ENCODE results near the gene TOMM34.

Gene TOMM34

GRCh38 chr20:44959082-44959637 is 1.0 kb downstream of the TOMM34 start:
- no peak overlapping the region for H2BK12ac ChIP-seq (ENCODE audit: low read length)
- H3K4me3 ChIP-seq (ENCODE audit: low read length in 2 of 2) = peak overlapping the region; percentile 82 to 93
- H4K8ac ChIP-seq (ENCODE audit: low read depth, low read length) = no peak overlapping the region
- peak overlapping the region; percentile 75 for H3K4me2 ChIP-seq (ENCODE audit: insufficient read depth, low read length, poor library complexity, severe bottlenecking)
- peaks cover 3% of the 10 kb centered on the region for H3K79me1 ChIP-seq (ENCODE audit: low read depth, low read length)
- peaks cover 6 to 10% of the 10 kb centered on the region in 2 donors for H3K4me1 ChIP-seq (ENCODE audit: control insufficient read depth in 2 of 2, insufficient read depth in 1 of 2, low read depth in 1 of 2, low read length in 2 of 2)
- no peaks in the 10 kb centered on the region for H3K9me3 ChIP-seq (replicated peaks in 1 of 2; ENCODE audit: control insufficient read depth in 2 of 2, insufficient read depth in 1 of 2, low read depth in 1 of 2, low read length in 2 of 2)
- no peak overlapping the region for H3K27ac ChIP-seq (replicated peaks; ENCODE audit: low read length)
- no peaks in the 10 kb centered on the region for H3K27me3 ChIP-seq (ENCODE audit: control insufficient read depth in 3 of 3, insufficient read depth in 3 of 3, low read depth in 1 of 3, low read length in 3 of 3)
- H4K91ac ChIP-seq (ENCODE audit: low read depth, low read length, poor library complexity) = no peak overlapping the region
- H3K36me3 ChIP-seq (replicated peaks in 1 of 2; ENCODE audit: control insufficient read depth in 2 of 2, insufficient read depth in 2 of 2, low read length in 2 of 2) = peaks cover 20 to 41% of the 10 kb centered on the region in 2 donors
- DNase-seq (ENCODE audit: low spot score) = no peak
- H3K23ac ChIP-seq (ENCODE audit: low read depth, low read length, poor library complexity) = no peak overlapping the region
- no peak overlapping the region for H2BK5ac ChIP-seq (ENCODE audit: low read length)
- H3K9ac ChIP-seq (ENCODE audit: low read depth, low read length, poor library complexity) = no peak overlapping the region
- H2AFZ ChIP-seq (ENCODE audit: low read length) = peak overlapping the region; percentile 90
- no peak overlapping the region for H3K4ac ChIP-seq (ENCODE audit: low read length)
- H3K14ac ChIP-seq (ENCODE audit: low read length) = no peak overlapping the region
- H2AK5ac ChIP-seq (ENCODE audit: low read depth, low read length) = no peak overlapping the region
- no peak overlapping the region for H3K18ac ChIP-seq (ENCODE audit: low read length)
- H2BK15ac ChIP-seq (ENCODE audit: low read length) = no peak overlapping the region
- WGBS, 2 donors (ENCODE audit: extremely low coverage in 2 of 2, insufficient read length in 2 of 2, insufficient replicate concordance in 1 of 2) = no CpG with 5 or more reads among the region's 8 CpGs
- no peak overlapping the region for H2BK120ac ChIP-seq (ENCODE audit: low read depth, low read length)

GRCh38 chr20:44958276-44958675 is 1.9 kb downstream of the TOMM34 start:
- Histone ChIP-seq H3K9me3 (replicated peaks in 1 of 2; ENCODE audit: control insufficient read depth in 2 of 2, insufficient read depth in 1 of 2, low read depth in 1 of 2, low read length in 2 of 2) (no peaks in the 10 kb centered on the region), H2BK12ac (ENCODE audit: low read length) (no peak overlapping the region), H2BK15ac (ENCODE audit: low read length) (no peak overlapping the region), H2BK120ac (ENCODE audit: low read depth, low read length) (no peak overlapping the region), H3K4ac (ENCODE audit: low read length) (no peak overlapping the region), H4K91ac (ENCODE audit: low read depth, low read length, poor library complexity) (no peak overlapping the region), H3K36me3 (replicated peaks in 1 of 2; ENCODE audit: control insufficient read depth in 2 of 2, insufficient read depth in 2 of 2, low read length in 2 of 2) (peaks cover 28 to 49% of the 10 kb centered on the region in 2 donors), H3K18ac (ENCODE audit: low read length) (no peak overlapping the region), H2AK5ac (ENCODE audit: low read depth, low read length) (no peak overlapping the region), H3K9ac (ENCODE audit: low read depth, low read length, poor library complexity) (no peak overlapping the region), H4K8ac (ENCODE audit: low read depth, low read length) (no peak overlapping the region), H3K27ac (replicated peaks; ENCODE audit: low read length) (no peak overlapping the region), H2BK5ac (ENCODE audit: low read length) (no peak overlapping the region), H3K23ac (ENCODE audit: low read depth, low read length, poor library complexity) (no peak overlapping the region), H3K4me3 (ENCODE audit: low read length in 2 of 2) (no peak overlapping the region), H3K4me1 (ENCODE audit: control insufficient read depth in 2 of 2, insufficient read depth in 1 of 2, low read depth in 1 of 2, low read length in 2 of 2) (peaks cover 6 to 8% of the 10 kb centered on the region in 2 donors), H3K14ac (ENCODE audit: low read length) (no peak overlapping the region), H3K4me2 (ENCODE audit: insufficient read depth, low read length, poor library complexity, severe bottlenecking) (no peak overlapping the region), H3K79me1 (ENCODE audit: low read depth, low read length) (peaks cover 3% of the 10 kb centered on the region), H3K27me3 (ENCODE audit: control insufficient read depth in 3 of 3, insufficient read depth in 3 of 3, low read depth in 1 of 3, low read length in 3 of 3) (no peaks in the 10 kb centered on the region), H2AFZ (ENCODE audit: low read length) (no peak overlapping the region)
- DNase-seq (ENCODE audit: low spot score) = no peak
- WGBS, 2 donors (ENCODE audit: extremely low coverage in 2 of 2, insufficient read length in 2 of 2, insufficient replicate concordance in 1 of 2) = no CpG with 5 or more reads among the region's 8 CpGs

GRCh38 chr20:44956410-44956809 is 3.8 kb downstream of the TOMM34 start:
- Histone ChIP-seq H3K4me2 (ENCODE audit: insufficient read depth, low read length, poor library complexity, severe bottlenecking) (no peak overlapping the region), H3K14ac (ENCODE audit: low read length) (no peak overlapping the region), H3K23ac (ENCODE audit: low read depth, low read length, poor library complexity) (no peak overlapping the region), H3K18ac (ENCODE audit: low read length) (no peak overlapping the region), H2BK120ac (ENCODE audit: low read depth, low read length) (no peak overlapping the region), H3K27ac (replicated peaks; ENCODE audit: low read length) (no peak overlapping the region), H4K8ac (ENCODE audit: low read depth, low read length) (no peak overlapping the region), H3K36me3 (replicated peaks in 1 of 2; ENCODE audit: control insufficient read depth in 2 of 2, insufficient read depth in 2 of 2, low read length in 2 of 2) (peaks cover 35 to 68% of the 10 kb centered on the region in 2 donors), H2BK5ac (ENCODE audit: low read length) (no peak overlapping the region), H2BK12ac (ENCODE audit: low read length) (no peak overlapping the region), H3K27me3 (ENCODE audit: control insufficient read depth in 3 of 3, insufficient read depth in 3 of 3, low read depth in 1 of 3, low read length in 3 of 3) (no peaks in the 10 kb centered on the region), H2AFZ (ENCODE audit: low read length) (no peak overlapping the region), H3K9ac (ENCODE audit: low read depth, low read length, poor library complexity) (no peak overlapping the region), H3K4me1 (ENCODE audit: control insufficient read depth in 2 of 2, insufficient read depth in 1 of 2, low read depth in 1 of 2, low read length in 2 of 2) (peaks cover 6 to 8% of the 10 kb centered on the region in 2 donors), H4K91ac (ENCODE audit: low read depth, low read length, poor library complexity) (no peak overlapping the region), H2BK15ac (ENCODE audit: low read length) (no peak overlapping the region), H3K79me1 (ENCODE audit: low read depth, low read length) (peaks cover 3% of the 10 kb centered on the region), H3K9me3 (replicated peaks in 1 of 2; ENCODE audit: control insufficient read depth in 2 of 2, insufficient read depth in 1 of 2, low read depth in 1 of 2, low read length in 2 of 2) (no peaks in the 10 kb centered on the region), H3K4ac (ENCODE audit: low read length) (no peak overlapping the region), H2AK5ac (ENCODE audit: low read depth, low read length) (no peak overlapping the region), H3K4me3 (ENCODE audit: low read length in 2 of 2) (no peak overlapping the region)
- DNase-seq (ENCODE audit: low spot score) = no peak
- WGBS, 2 donors (ENCODE audit: extremely low coverage in 2 of 2, insufficient read length in 2 of 2, insufficient replicate concordance in 1 of 2) = no CpG with 5 or more reads among the region's 3 CpGs

GRCh38 chr20:44955270-44955669 is 4.9 kb downstream of the TOMM34 start:
- peaks cover 4 to 5% of the 10 kb centered on the region in 2 donors for H3K4me1 ChIP-seq (ENCODE audit: control insufficient read depth in 2 of 2, insufficient read depth in 1 of 2, low read depth in 1 of 2, low read length in 2 of 2)
- H4K8ac ChIP-seq (ENCODE audit: low read depth, low read length) = no peak overlapping the region
- no peak overlapping the region for H3K27ac ChIP-seq (replicated peaks; ENCODE audit: low read length)
- H4K91ac ChIP-seq (ENCODE audit: low read depth, low read length, poor library complexity) = no peak overlapping the region
- no peaks in the 10 kb centered on the region for H3K27me3 ChIP-seq (ENCODE audit: control insufficient read depth in 3 of 3, insufficient read depth in 3 of 3, low read depth in 1 of 3, low read length in 3 of 3)
- no peaks in the 10 kb centered on the region for H3K9me3 ChIP-seq (replicated peaks in 1 of 2; ENCODE audit: control insufficient read depth in 2 of 2, insufficient read depth in 1 of 2, low read depth in 1 of 2, low read length in 2 of 2)
- H3K14ac ChIP-seq (ENCODE audit: low read length) = no peak overlapping the region
- H2BK12ac ChIP-seq (ENCODE audit: low read length) = no peak overlapping the region
- H2BK5ac ChIP-seq (ENCODE audit: low read length) = no peak overlapping the region
- H2AK5ac ChIP-seq (ENCODE audit: low read depth, low read length) = no peak overlapping the region
- no peak overlapping the region for H2BK120ac ChIP-seq (ENCODE audit: low read depth, low read length)
- H3K4me2 ChIP-seq (ENCODE audit: insufficient read depth, low read length, poor library complexity, severe bottlenecking) = no peak overlapping the region
- no peak overlapping the region for H2AFZ ChIP-seq (ENCODE audit: low read length)
- no peak overlapping the region for H3K18ac ChIP-seq (ENCODE audit: low read length)
- no peak overlapping the region for H3K4ac ChIP-seq (ENCODE audit: low read length)
- H2BK15ac ChIP-seq (ENCODE audit: low read length) = no peak overlapping the region
- WGBS, 2 donors (ENCODE audit: extremely low coverage in 2 of 2, insufficient read length in 2 of 2, insufficient replicate concordance in 1 of 2) = no CpG with 5 or more reads among the region's 4 CpGs
- no peak for DNase-seq (ENCODE audit: low spot score)
- H3K23ac ChIP-seq (ENCODE audit: low read depth, low read length, poor library complexity) = no peak overlapping the region
- H3K4me3 ChIP-seq (ENCODE audit: low read length in 2 of 2) = no peak overlapping the region
- H3K9ac ChIP-seq (ENCODE audit: low read depth, low read length, poor library complexity) = no peak overlapping the region
- peaks cover 42 to 79% of the 10 kb centered on the region in 2 donors for H3K36me3 ChIP-seq (replicated peaks in 1 of 2; ENCODE audit: control insufficient read depth in 2 of 2, insufficient read depth in 2 of 2, low read length in 2 of 2)
- H3K79me1 ChIP-seq (ENCODE audit: low read depth, low read length) = peaks cover 3% of the 10 kb centered on the region
